HepG2 (cell line): ENCODE results near the gene NDUFAF5. TPM values are rescaled to one million over a fixed set of nuclear protein-coding genes. Genes with fewer than 3 reads are reported as not detected.

Source experiments
- MTA3 ChIP-seq: sonication (generic); formaldehyde crosslinking; IDR thresholded peaks from 2 replicates; pipeline ENCODE4 v1.4.0; 2020; ENCODE audit warnings: missing genetic modification reagents
- PAWR ChIP-seq: sonication (generic); formaldehyde crosslinking; IDR thresholded peaks from 2 replicates; pipeline ENCODE4 v1.4.0; 2020; ENCODE audit warnings: missing genetic modification reagents, mild to moderate bottlenecking, borderline replicate concordance
- TCF12 ChIP-seq, 2 experiments: fragments of 450-650 bp in 1 of 2; sonication (generic) in 1 of 2; formaldehyde crosslinking in 1 of 2; IDR thresholded peaks; 2 replicates each; pipeline versions ENCODE4 v1.6.1 to v1.8.0; 2017 to 2022; ENCODE audit warnings: antibody characterized with exemption in 1 of 2, mild to moderate bottlenecking in 1 of 2, missing genetic modification reagents in 1 of 2, moderate library complexity in 1 of 2
- ZBTB3 ChIP-seq: sonication (generic); formaldehyde crosslinking; IDR thresholded peaks from 2 replicates; pipeline ENCODE4 v1.4.0; 2020; ENCODE audit warnings: low read depth, mild to moderate bottlenecking, moderate library complexity, missing genetic modification reagents, borderline replicate concordance
- ZMYM3 ChIP-seq: sonication (generic); formaldehyde crosslinking; IDR thresholded peaks from 2 replicates; pipeline ENCODE4 v1.5.1; 2020; ENCODE audit warnings: mild to moderate bottlenecking, missing genetic modification reagents
- ZNF343 ChIP-seq: sonication (generic); formaldehyde crosslinking; IDR thresholded peaks from 2 replicates; pipeline ENCODE4 v1.4.0; 2020; ENCODE audit warnings: mild to moderate bottlenecking, missing genetic modification reagents
- ZNF460 ChIP-seq: sonication (generic); formaldehyde crosslinking; IDR thresholded peaks from 2 replicates; pipeline ENCODE4 v1.5.1; 2020; ENCODE audit warnings: missing genetic modification reagents, mild to moderate bottlenecking, borderline replicate concordance
- polyA plus RNA-seq, 8 experiments: library from polyadenylated mRNA; depleted of rRNA in 3 of 8; stranded (reverse) in 7 of 8; unstranded in 1 of 8; fragments of >200 nt; fragmentation: Illumina TruSeq in 4 of 8; extraction: Trizol in 4 of 8; gene quantifications; 2 replicates each; pipeline versions ENCODE4 v1.2.1 to v1.2.3, GENCODE V29; 2011 to 2016; ENCODE audit warnings: low read depth in 4 of 8, missing spikeins in 1 of 8, mixed read lengths in 1 of 8; ENCODE audit not compliant: insufficient read depth in 1 of 8
- total RNA-seq, 5 experiments: library from RNA; depleted of rRNA; stranded (reverse); fragments of >200 nt; fragmentation: Illumina TruSeq; extraction: Trizol; gene quantifications; 2 replicates each; pipeline ENCODE4 v1.2.3, GENCODE V29; 2016; ENCODE audit warnings: low read depth in 1 of 5
- TF ChIP-seq, protein P1 (sequence below): sonication (generic); formaldehyde crosslinking; IDR thresholded peaks from 2 replicates; pipeline ENCODE4; 2020; ENCODE audit warnings: missing genetic modification reagents, mild to moderate bottlenecking, borderline replicate concordance
- TF ChIP-seq, protein P2 (sequence below): sonication (generic); formaldehyde crosslinking; IDR thresholded peaks from 2 replicates; pipeline ENCODE4 v1.8.0; 2022; ENCODE audit warnings: low read depth, missing genetic modification reagents
- TF ChIP-seq, protein P3 (sequence below): sonication (generic); formaldehyde crosslinking; IDR thresholded peaks from 2 replicates; pipeline ENCODE4 v1.4.0; 2020; ENCODE audit warnings: missing genetic modification reagents

The NDUFAF5 gene
- total and polyA plus RNA-seq, 2 of the 13 experiments (the other 11 are each of a cell fraction or from before 2014, with no cell fraction given) = 23.1 to 66.7 TPM

DNA sequence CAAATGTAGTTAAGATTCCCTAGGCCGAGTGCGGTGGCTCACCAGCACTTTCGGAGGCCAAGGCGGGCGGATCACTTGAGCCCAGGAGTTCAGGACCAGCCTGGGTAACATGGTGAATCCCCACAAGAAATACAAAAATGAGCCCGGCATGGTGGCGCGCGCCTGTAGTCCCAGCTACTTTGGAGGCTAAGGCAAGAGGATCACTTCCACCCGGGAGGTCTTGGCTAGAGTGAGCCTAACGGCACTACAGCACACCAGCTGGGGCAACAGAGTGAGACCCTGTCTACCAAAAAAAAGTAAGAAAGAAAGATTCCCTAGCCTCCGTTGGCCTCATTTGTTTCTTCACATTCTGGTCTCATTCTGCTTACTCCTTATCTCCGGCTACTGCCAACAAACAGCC, 1.3 kb upstream of the NDUFAF5 start (continued):
- no peak for TF ChIP-seq ZBTB3 (CRISPR knock-in tag)
- TF ChIP-seq TCF12 (IDR thresholded peaks at IDR 0.05) = no peak
- no peak for TF ChIP-seq TCF12 (CRISPR knock-in tag; IDR thresholded peaks at IDR 0.05)
- TF ChIP-seq ZNF460 = peak; percentile 76; the same call in 1 of the 2 replicates
- peak; percentile 47; the same call in 1 of the 2 replicates for TF ChIP-seq ZMYM3 (CRISPR knock-in tag)
- TF ChIP-seq ZNF343 (CRISPR knock-in tag) = no peak
- TF ChIP-seq, protein P1, sequence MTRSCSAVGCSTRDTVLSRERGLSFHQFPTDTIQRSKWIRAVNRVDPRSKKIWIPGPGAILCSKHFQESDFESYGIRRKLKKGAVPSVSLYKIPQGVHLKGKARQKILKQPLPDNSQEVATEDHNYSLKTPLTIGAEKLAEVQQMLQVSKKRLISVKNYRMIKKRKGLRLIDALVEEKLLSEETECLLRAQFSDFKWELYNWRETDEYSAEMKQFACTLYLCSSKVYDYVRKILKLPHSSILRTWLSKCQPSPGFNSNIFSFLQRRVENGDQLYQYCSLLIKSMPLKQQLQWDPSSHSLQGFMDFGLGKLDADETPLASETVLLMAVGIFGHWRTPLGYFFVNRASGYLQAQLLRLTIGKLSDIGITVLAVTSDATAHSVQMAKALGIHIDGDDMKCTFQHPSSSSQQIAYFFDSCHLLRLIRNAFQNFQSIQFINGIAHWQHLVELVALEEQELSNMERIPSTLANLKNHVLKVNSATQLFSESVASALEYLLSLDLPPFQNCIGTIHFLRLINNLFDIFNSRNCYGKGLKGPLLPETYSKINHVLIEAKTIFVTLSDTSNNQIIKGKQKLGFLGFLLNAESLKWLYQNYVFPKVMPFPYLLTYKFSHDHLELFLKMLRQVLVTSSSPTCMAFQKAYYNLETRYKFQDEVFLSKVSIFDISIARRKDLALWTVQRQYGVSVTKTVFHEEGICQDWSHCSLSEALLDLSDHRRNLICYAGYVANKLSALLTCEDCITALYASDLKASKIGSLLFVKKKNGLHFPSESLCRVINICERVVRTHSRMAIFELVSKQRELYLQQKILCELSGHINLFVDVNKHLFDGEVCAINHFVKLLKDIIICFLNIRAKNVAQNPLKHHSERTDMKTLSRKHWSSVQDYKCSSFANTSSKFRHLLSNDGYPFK (CRISPR knock-in tag) = no peak
- no peak for TF ChIP-seq PAWR (CRISPR knock-in tag)
- TF ChIP-seq, protein P2, sequence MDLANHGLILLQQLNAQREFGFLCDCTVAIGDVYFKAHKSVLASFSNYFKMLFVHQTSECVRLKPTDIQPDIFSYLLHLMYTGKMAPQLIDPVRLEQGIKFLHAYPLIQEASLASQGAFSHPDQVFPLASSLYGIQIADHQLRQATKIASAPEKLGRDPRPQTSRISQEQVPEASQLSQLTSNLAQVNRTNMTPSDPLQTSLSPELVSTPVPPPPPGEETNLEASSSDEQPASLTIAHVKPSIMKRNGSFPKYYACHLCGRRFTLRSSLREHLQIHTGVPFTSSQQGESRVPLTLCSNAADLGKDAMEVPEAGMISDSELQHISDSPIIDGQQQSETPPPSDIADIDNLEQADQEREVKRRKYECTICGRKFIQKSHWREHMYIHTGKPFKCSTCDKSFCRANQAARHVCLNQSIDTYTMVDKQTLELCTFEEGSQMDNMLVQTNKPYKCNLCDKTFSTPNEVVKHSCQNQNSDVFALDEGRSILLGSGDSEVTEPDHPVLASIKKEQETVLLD (CRISPR knock-in tag) = no peak
- TF ChIP-seq, protein P3, sequence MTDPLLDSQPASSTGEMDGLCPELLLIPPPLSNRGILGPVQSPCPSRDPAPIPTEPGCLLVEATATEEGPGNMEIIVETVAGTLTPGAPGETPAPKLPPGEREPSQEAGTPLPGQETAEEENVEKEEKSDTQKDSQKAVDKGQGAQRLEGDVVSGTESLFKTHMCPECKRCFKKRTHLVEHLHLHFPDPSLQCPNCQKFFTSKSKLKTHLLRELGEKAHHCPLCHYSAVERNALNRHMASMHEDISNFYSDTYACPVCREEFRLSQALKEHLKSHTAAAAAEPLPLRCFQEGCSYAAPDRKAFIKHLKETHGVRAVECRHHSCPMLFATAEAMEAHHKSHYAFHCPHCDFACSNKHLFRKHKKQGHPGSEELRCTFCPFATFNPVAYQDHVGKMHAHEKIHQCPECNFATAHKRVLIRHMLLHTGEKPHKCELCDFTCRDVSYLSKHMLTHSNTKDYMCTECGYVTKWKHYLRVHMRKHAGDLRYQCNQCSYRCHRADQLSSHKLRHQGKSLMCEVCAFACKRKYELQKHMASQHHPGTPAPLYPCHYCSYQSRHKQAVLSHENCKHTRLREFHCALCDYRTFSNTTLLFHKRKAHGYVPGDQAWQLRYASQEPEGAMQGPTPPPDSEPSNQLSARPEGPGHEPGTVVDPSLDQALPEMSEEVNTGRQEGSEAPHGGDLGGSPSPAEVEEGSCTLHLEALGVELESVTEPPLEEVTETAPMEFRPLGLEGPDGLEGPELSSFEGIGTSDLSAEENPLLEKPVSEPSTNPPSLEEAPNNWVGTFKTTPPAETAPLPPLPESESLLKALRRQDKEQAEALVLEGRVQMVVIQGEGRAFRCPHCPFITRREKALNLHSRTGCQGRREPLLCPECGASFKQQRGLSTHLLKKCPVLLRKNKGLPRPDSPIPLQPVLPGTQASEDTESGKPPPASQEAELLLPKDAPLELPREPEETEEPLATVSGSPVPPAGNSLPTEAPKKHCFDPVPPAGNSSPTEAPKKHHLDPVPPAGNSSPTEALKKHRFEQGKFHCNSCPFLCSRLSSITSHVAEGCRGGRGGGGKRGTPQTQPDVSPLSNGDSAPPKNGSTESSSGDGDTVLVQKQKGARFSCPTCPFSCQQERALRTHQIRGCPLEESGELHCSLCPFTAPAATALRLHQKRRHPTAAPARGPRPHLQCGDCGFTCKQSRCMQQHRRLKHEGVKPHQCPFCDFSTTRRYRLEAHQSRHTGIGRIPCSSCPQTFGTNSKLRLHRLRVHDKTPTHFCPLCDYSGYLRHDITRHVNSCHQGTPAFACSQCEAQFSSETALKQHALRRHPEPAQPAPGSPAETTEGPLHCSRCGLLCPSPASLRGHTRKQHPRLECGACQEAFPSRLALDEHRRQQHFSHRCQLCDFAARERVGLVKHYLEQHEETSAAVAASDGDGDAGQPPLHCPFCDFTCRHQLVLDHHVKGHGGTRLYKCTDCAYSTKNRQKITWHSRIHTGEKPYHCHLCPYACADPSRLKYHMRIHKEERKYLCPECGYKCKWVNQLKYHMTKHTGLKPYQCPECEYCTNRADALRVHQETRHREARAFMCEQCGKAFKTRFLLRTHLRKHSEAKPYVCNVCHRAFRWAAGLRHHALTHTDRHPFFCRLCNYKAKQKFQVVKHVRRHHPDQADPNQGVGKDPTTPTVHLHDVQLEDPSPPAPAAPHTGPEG (CRISPR knock-in tag) = no peak
- no peak for TF ChIP-seq MTA3 (CRISPR knock-in tag)
